GM23338 (cell line): Measurements from ENCODE around the gene ZFR2. TPM values are rescaled to one million over a fixed set of nuclear protein-coding genes. Genes with fewer than 3 reads are reported as not detected.

Source experiments
- ATAC-seq: fragments of 200-7000 bp; cut with Tn5 transposase; 3 replicates; pipeline ENCODE4 v1.9.1; 2020
- DNase-seq: peaks from one replicate; pipeline ENCODE4 v3.0.0-alpha.2; 2015; ENCODE audit warnings: low spot score
- H2AFZ ChIP-seq: fragments of 200-600 bp; sonication (generic); 2 replicates; pipeline ENCODE4 v1.8.0; 2016; ENCODE audit warnings: antibody characterized with exemption, mild to moderate bottlenecking, moderate library complexity
- H3F3A ChIP-seq: fragments of 200-600 bp; sonication (generic); replicated peaks from 2 replicates; pipeline ENCODE4 v1.8.0; 2017; ENCODE audit warnings: antibody characterized with exemption, mixed run types, low read depth
- H3K27ac ChIP-seq: fragments of 200-600 bp; sonication (generic); 2 replicates; pipeline ENCODE4 v1.6.1; 2016; ENCODE audit warnings: low read depth
- H3K27me3 ChIP-seq: fragments of 200-600 bp; sonication (generic); 2 replicates; pipeline ENCODE4 v1.8.0; 2016; ENCODE audit warnings: mild to moderate bottlenecking, mixed run types, moderate library complexity; ENCODE audit not compliant: insufficient read depth
- H3K36me3 ChIP-seq: fragments of 200-600 bp; sonication (generic); 2 replicates; pipeline ENCODE4 v1.8.0; 2016; ENCODE audit warnings: mild to moderate bottlenecking; ENCODE audit not compliant: insufficient read depth
- H3K4me1 ChIP-seq: fragments of 200-600 bp; sonication (generic); 2 replicates; pipeline ENCODE4 v1.8.0; 2016; ENCODE audit warnings: mild to moderate bottlenecking, moderate library complexity; ENCODE audit not compliant: insufficient read depth
- H3K4me2 ChIP-seq: fragments of 200-600 bp; sonication (generic); 2 replicates; pipeline ENCODE4 v1.7.1; 2017; ENCODE audit warnings: mixed run types
- H3K4me3 ChIP-seq: fragments of 200-600 bp; sonication (generic); 2 replicates; pipeline ENCODE4 v1.6.1; 2016; ENCODE audit warnings: mixed run types
- H3K79me2 ChIP-seq: fragments of 200-600 bp; sonication (generic); replicated peaks from 2 replicates; pipeline ENCODE4 v1.8.0; 2017; ENCODE audit warnings: mild to moderate bottlenecking; ENCODE audit not compliant: insufficient read depth
- H3K9me2 ChIP-seq: fragments of 200-600 bp; sonication (generic); 2 replicates; pipeline ENCODE4 v1.8.0; 2017; ENCODE audit not compliant: insufficient read depth
- H4K20me1 ChIP-seq: fragments of 200-600 bp; sonication (generic); replicated peaks from 2 replicates; pipeline ENCODE4 v1.8.0; 2017; ENCODE audit warnings: mild to moderate bottlenecking; ENCODE audit not compliant: insufficient read depth
- H3K27ac Mint-ChIP-seq: 2 replicates; pipeline ENCODE4 v1.8.0; 2020; ENCODE audit warnings: inconsistent platforms, mild to moderate bottlenecking, moderate library complexity, mixed read lengths
- H3K27me3 Mint-ChIP-seq: 3 replicates; pipeline ENCODE4 v1.8.0; 2022; ENCODE audit warnings: low read depth, mild to moderate bottlenecking, moderate library complexity, mixed read lengths, inconsistent platforms; ENCODE audit not compliant: insufficient read depth, poor library complexity
- H3K36me3 Mint-ChIP-seq: 3 replicates; pipeline ENCODE4 v1.8.0; 2021; ENCODE audit warnings: low read depth, mild to moderate bottlenecking, inconsistent platforms, moderate library complexity, mixed read lengths
- H3K4me1 Mint-ChIP-seq: 3 replicates; pipeline ENCODE4 v1.8.0; 2020; ENCODE audit warnings: mild to moderate bottlenecking, inconsistent platforms, mixed read lengths
- H3K4me3 Mint-ChIP-seq: 3 replicates; pipeline ENCODE4 v1.8.0; 2021; ENCODE audit warnings: moderate library complexity, mild to moderate bottlenecking, inconsistent platforms, mixed read lengths
- H3K9me3 Mint-ChIP-seq: 3 replicates; pipeline ENCODE4 v1.8.0; 2020; ENCODE audit warnings: moderate library complexity, mild to moderate bottlenecking, inconsistent platforms, mixed read lengths
- CREB1 ChIP-seq: fragments of 250-450 bp; sonication (Bioruptor Pico); IDR thresholded peaks from 2 replicates; pipeline ENCODE4 v1.5.0; 2020; ENCODE audit warnings: low read depth, mild to moderate bottlenecking, moderate library complexity
- EZH2 ChIP-seq: fragments of 200-600 bp; sonication (generic); IDR thresholded peaks from one replicate; pipeline ENCODE4 v1.8.0; 2017; ENCODE audit warnings: antibody characterized with exemption, mild to moderate bottlenecking, low read depth; ENCODE audit not compliant: unreplicated experiment
- EZH2phosphoT487 ChIP-seq: fragments of 200-600 bp; sonication (generic); IDR thresholded peaks from one replicate; pipeline ENCODE4 v1.8.1; 2018; ENCODE audit warnings: antibody characterized with exemption; ENCODE audit not compliant: unreplicated experiment
- JUNB ChIP-seq: IDR thresholded peaks from one replicate; pipeline ENCODE4 v1.6.1; 2016; ENCODE audit warnings: antibody characterized with exemption; ENCODE audit not compliant: unreplicated experiment
- NANOG ChIP-seq: IDR thresholded peaks from 2 replicates; pipeline ENCODE4 v1.6.1; 2016; ENCODE audit warnings: antibody characterized with exemption, borderline replicate concordance
- POLR2AphosphoS5 ChIP-seq: IDR thresholded peaks from 2 replicates; pipeline ENCODE4 v1.6.1; 2016; ENCODE audit warnings: antibody characterized with exemption, low read depth
- STAT1 ChIP-seq: IDR thresholded peaks from one replicate; pipeline ENCODE4 v1.6.1; 2016; ENCODE audit warnings: antibody characterized with exemption; ENCODE audit not compliant: unreplicated experiment
- ZNF114 ChIP-seq: fragments of 250-450 bp; sonication (Bioruptor Pico); IDR thresholded peaks from 2 replicates; pipeline ENCODE4 v1.5.0; 2020; ENCODE audit warnings: mild to moderate bottlenecking, moderate library complexity
- ZNF331 ChIP-seq: fragments of 250-450 bp; sonication (Bioruptor Pico); IDR thresholded peaks from 2 replicates; pipeline ENCODE4 v1.5.0; 2020; ENCODE audit warnings: low read depth, mild to moderate bottlenecking, moderate library complexity
- polyA plus RNA-seq: library from polyadenylated mRNA; unstranded; fragments of >200 nt; fragmentation: Nextera tagmentation; extraction: Ambion mirVana; gene quantifications from 2 replicates; pipeline ENCODE4 v1.2.1, GENCODE V29; 2016
- total RNA-seq: library from RNA; depleted of rRNA; stranded (reverse); fragments of >200 nt; shearing (Covaris generic); gene quantifications from 2 replicates; pipeline ENCODE4 v1.2.3, GENCODE V29; 2014
- TF ChIP-seq, protein P1 (sequence below): fragments of 250-450 bp; sonication (Bioruptor Pico); IDR thresholded peaks from 2 replicates; pipeline ENCODE4 v1.5.0; 2020; ENCODE audit warnings: mild to moderate bottlenecking, moderate library complexity
- TF ChIP-seq, protein P2 (sequence below): IDR thresholded peaks from one replicate; pipeline ENCODE4 v1.6.1; 2018; ENCODE audit warnings: antibody characterized with exemption; ENCODE audit not compliant: unreplicated experiment
- TF ChIP-seq, protein P3 (sequence below): IDR thresholded peaks from 2 replicates; pipeline ENCODE4 v1.6.1; 2016; ENCODE audit warnings: antibody characterized with exemption
- TF ChIP-seq, protein P4 (sequence below), 2 experiments: fragments of 200-600 bp in 1 of 2; sonication (generic) in 1 of 2; conservative IDR thresholded peaks; 2 replicates each; pipeline versions ENCODE4 v1.5.1 to v1.6.1; 2016 to 2017; ENCODE audit warnings: antibody characterized with exemption in 2 of 2, low read depth in 2 of 2, mild to moderate bottlenecking in 2 of 2, moderate library complexity in 1 of 2

ZFR2 gene
- total and polyA plus RNA-seq, 2 experiments from 2014 or later = 15.8 to 31.3 TPM

DNA sequence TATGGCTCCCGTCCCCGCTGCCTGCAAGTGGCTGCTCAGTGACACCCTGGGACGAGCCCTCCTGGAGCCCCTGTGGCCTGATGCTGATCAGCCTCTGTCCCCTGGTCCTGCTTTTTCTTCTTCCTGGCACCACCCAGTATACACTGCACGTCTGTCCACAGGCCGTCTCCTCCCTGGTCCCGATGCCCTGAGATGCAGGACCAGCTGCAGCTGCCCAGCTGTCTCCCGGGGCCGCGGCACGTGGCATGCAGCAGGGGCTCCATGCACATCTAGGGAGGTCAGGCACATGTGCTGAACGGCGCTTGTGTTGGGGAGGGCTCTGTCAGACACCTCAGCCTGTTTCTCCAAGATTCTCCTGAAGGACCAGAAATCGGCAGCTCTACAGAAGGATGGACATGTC lies 30.2 kb downstream of the ZFR2 start:
- ATAC-seq = no peak
- no peaks in the 10 kb centered on the region for H3K27me3 Mint-ChIP-seq
- H3K27ac Mint-ChIP-seq = no peak overlapping the region

More for the DNA sequence above, 30.2 kb downstream of the ZFR2 start:
- Mint-ChIP-seq H3K36me3 (no peaks in the 10 kb centered on the region), H3K9me3 (peaks cover 17% of the 10 kb centered on the region), H3K4me3 (no peak overlapping the region), H3K4me1 (no peaks in the 10 kb centered on the region)
- Histone ChIP-seq H3K9me2 (no peaks in the 10 kb centered on the region), H3K4me2 (no peak overlapping the region), H4K20me1 (no peaks in the 10 kb centered on the region), H3F3A (0 out of 2 replicates have a peak, but pooled peaks cover 3% of the 10 kb centered on the region), H3K27ac (no peak overlapping the region), H3K27me3 (no peaks in the 10 kb centered on the region), H3K36me3 (no peaks in the 10 kb centered on the region), H2AFZ (no peak overlapping the region), H3K4me1 (no peaks in the 10 kb centered on the region), H3K4me3 (no peak overlapping the region), H3K79me2 (no peaks in the 10 kb centered on the region)
- TF ChIP-seq ZNF114 (CRISPR knock-in tag) (no peak), EZH2phosphoT487 (no peak), ZNF331 (CRISPR knock-in tag) (no peak), NANOG (no peak), EZH2 (no peak), CREB1 (CRISPR knock-in tag) (no peak), STAT1 (no peak), JUNB (no peak), POLR2AphosphoS5 (no peak)
- TF ChIP-seq, protein P1, sequence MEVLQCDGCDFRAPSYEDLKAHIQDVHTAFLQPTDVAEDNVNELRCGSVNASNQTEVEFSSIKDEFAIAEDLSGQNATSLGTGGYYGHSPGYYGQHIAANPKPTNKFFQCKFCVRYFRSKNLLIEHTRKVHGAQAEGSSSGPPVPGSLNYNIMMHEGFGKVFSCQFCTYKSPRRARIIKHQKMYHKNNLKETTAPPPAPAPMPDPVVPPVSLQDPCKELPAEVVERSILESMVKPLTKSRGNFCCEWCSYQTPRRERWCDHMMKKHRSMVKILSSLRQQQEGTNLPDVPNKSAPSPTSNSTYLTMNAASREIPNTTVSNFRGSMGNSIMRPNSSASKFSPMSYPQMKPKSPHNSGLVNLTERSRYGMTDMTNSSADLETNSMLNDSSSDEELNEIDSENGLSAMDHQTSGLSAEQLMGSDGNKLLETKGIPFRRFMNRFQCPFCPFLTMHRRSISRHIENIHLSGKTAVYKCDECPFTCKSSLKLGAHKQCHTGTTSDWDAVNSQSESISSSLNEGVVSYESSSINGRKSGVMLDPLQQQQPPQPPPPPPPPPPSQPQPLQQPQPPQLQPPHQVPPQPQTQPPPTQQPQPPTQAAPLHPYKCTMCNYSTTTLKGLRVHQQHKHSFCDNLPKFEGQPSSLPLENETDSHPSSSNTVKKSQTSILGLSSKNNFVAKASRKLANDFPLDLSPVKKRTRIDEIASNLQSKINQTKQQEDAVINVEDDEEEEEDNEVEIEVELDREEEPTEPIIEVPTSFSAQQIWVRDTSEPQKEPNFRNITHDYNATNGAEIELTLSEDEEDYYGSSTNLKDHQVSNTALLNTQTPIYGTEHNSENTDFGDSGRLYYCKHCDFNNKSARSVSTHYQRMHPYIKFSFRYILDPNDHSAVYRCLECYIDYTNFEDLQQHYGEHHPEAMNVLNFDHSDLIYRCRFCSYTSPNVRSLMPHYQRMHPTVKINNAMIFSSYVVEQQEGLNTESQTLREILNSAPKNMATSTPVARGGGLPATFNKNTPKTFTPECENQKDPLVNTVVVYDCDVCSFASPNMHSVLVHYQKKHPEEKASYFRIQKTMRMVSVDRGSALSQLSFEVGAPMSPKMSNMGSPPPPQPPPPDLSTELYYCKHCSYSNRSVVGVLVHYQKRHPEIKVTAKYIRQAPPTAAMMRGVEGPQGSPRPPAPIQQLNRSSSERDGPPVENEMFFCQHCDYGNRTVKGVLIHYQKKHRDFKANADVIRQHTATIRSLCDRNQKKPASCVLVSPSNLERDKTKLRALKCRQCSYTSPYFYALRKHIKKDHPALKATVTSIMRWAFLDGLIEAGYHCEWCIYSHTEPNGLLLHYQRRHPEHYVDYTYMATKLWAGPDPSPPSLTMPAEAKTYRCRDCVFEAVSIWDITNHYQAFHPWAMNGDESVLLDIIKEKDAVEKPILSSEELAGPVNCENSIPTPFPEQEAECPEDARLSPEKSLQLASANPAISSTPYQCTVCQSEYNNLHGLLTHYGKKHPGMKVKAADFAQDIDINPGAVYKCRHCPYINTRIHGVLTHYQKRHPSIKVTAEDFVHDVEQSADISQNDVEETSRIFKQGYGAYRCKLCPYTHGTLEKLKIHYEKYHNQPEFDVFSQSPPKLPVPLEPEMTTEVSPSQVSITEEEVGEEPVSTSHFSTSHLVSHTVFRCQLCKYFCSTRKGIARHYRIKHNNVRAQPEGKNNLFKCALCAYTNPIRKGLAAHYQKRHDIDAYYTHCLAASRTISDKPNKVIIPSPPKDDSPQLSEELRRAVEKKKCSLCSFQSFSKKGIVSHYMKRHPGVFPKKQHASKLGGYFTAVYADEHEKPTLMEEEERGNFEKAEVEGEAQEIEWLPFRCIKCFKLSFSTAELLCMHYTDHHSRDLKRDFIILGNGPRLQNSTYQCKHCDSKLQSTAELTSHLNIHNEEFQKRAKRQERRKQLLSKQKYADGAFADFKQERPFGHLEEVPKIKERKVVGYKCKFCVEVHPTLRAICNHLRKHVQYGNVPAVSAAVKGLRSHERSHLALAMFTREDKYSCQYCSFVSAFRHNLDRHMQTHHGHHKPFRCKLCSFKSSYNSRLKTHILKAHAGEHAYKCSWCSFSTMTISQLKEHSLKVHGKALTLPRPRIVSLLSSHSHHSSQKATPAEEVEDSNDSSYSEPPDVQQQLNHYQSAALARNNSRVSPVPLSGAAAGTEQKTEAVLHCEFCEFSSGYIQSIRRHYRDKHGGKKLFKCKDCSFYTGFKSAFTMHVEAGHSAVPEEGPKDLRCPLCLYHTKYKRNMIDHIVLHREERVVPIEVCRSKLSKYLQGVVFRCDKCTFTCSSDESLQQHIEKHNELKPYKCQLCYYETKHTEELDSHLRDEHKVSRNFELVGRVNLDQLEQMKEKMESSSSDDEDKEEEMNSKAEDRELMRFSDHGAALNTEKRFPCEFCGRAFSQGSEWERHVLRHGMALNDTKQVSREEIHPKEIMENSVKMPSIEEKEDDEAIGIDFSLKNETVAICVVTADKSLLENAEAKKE (CRISPR knock-in tag) = no peak
- TF ChIP-seq, protein P2, sequence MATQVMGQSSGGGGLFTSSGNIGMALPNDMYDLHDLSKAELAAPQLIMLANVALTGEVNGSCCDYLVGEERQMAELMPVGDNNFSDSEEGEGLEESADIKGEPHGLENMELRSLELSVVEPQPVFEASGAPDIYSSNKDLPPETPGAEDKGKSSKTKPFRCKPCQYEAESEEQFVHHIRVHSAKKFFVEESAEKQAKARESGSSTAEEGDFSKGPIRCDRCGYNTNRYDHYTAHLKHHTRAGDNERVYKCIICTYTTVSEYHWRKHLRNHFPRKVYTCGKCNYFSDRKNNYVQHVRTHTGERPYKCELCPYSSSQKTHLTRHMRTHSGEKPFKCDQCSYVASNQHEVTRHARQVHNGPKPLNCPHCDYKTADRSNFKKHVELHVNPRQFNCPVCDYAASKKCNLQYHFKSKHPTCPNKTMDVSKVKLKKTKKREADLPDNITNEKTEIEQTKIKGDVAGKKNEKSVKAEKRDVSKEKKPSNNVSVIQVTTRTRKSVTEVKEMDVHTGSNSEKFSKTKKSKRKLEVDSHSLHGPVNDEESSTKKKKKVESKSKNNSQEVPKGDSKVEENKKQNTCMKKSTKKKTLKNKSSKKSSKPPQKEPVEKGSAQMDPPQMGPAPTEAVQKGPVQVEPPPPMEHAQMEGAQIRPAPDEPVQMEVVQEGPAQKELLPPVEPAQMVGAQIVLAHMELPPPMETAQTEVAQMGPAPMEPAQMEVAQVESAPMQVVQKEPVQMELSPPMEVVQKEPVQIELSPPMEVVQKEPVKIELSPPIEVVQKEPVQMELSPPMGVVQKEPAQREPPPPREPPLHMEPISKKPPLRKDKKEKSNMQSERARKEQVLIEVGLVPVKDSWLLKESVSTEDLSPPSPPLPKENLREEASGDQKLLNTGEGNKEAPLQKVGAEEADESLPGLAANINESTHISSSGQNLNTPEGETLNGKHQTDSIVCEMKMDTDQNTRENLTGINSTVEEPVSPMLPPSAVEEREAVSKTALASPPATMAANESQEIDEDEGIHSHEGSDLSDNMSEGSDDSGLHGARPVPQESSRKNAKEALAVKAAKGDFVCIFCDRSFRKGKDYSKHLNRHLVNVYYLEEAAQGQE = no peak
- TF ChIP-seq, protein P3, sequence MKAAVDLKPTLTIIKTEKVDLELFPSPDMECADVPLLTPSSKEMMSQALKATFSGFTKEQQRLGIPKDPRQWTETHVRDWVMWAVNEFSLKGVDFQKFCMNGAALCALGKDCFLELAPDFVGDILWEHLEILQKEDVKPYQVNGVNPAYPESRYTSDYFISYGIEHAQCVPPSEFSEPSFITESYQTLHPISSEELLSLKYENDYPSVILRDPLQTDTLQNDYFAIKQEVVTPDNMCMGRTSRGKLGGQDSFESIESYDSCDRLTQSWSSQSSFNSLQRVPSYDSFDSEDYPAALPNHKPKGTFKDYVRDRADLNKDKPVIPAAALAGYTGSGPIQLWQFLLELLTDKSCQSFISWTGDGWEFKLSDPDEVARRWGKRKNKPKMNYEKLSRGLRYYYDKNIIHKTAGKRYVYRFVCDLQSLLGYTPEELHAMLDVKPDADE = no peak
- TF ChIP-seq, protein P4, sequence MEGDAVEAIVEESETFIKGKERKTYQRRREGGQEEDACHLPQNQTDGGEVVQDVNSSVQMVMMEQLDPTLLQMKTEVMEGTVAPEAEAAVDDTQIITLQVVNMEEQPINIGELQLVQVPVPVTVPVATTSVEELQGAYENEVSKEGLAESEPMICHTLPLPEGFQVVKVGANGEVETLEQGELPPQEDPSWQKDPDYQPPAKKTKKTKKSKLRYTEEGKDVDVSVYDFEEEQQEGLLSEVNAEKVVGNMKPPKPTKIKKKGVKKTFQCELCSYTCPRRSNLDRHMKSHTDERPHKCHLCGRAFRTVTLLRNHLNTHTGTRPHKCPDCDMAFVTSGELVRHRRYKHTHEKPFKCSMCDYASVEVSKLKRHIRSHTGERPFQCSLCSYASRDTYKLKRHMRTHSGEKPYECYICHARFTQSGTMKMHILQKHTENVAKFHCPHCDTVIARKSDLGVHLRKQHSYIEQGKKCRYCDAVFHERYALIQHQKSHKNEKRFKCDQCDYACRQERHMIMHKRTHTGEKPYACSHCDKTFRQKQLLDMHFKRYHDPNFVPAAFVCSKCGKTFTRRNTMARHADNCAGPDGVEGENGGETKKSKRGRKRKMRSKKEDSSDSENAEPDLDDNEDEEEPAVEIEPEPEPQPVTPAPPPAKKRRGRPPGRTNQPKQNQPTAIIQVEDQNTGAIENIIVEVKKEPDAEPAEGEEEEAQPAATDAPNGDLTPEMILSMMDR (conservative IDR thresholded peaks at IDR 0.05; ENCODE audit: low read depth in 2 of 2) = no peak
- no peak for DNase-seq
